GM23338 (cell line): ENCODE measurements around the gene SLC25A22. TPM values are rescaled to one million over a fixed set of nuclear protein-coding genes. Genes with fewer than 3 reads are reported as not detected.

Source experiments
- CTCF ChIP-seq, 2 experiments: fragments of 200-600 bp in 1 of 2; sonication (generic) in 1 of 2; conservative IDR thresholded peaks; 2 replicates each; pipeline versions ENCODE4 v1.5.1 to v1.6.1; 2016 to 2017; ENCODE audit warnings: antibody characterized with exemption in 2 of 2, low read depth in 2 of 2, mild to moderate bottlenecking in 2 of 2, moderate library complexity in 1 of 2
- EZH2phosphoT487 ChIP-seq: fragments of 200-600 bp; sonication (generic); IDR thresholded peaks from one replicate; pipeline ENCODE4 v1.8.1; 2018; ENCODE audit warnings: antibody characterized with exemption; ENCODE audit not compliant: unreplicated experiment
- NANOG ChIP-seq: IDR thresholded peaks from 2 replicates; pipeline ENCODE4 v1.6.1; 2016; ENCODE audit warnings: antibody characterized with exemption, borderline replicate concordance
- POLR2AphosphoS5 ChIP-seq: IDR thresholded peaks from 2 replicates; pipeline ENCODE4 v1.6.1; 2016; ENCODE audit warnings: antibody characterized with exemption, low read depth
- STAT1 ChIP-seq: IDR thresholded peaks from one replicate; pipeline ENCODE4 v1.6.1; 2016; ENCODE audit warnings: antibody characterized with exemption; ENCODE audit not compliant: unreplicated experiment
- ZNF114 ChIP-seq: fragments of 250-450 bp; sonication (Bioruptor Pico); IDR thresholded peaks from 2 replicates; pipeline ENCODE4 v1.5.0; 2020; ENCODE audit warnings: mild to moderate bottlenecking, moderate library complexity
- ZNF462 ChIP-seq: fragments of 250-450 bp; sonication (Bioruptor Pico); IDR thresholded peaks from 2 replicates; pipeline ENCODE4 v1.5.0; 2020; ENCODE audit warnings: mild to moderate bottlenecking, moderate library complexity
- polyA plus RNA-seq: library from polyadenylated mRNA; unstranded; fragments of >200 nt; fragmentation: Nextera tagmentation; extraction: Ambion mirVana; gene quantifications from 2 replicates; pipeline ENCODE4 v1.2.1, GENCODE V29; 2016
- total RNA-seq: library from RNA; depleted of rRNA; stranded (reverse); fragments of >200 nt; shearing (Covaris generic); gene quantifications from 2 replicates; pipeline ENCODE4 v1.2.3, GENCODE V29; 2014
- TF ChIP-seq, protein P1 (sequence below): IDR thresholded peaks from 2 replicates; pipeline ENCODE4 v1.6.1; 2016; ENCODE audit warnings: antibody characterized with exemption

The SLC25A22 gene
- total and polyA plus RNA-seq, 2 experiments from 2014 or later: 21.0 to 46.4 TPM

DNA sequence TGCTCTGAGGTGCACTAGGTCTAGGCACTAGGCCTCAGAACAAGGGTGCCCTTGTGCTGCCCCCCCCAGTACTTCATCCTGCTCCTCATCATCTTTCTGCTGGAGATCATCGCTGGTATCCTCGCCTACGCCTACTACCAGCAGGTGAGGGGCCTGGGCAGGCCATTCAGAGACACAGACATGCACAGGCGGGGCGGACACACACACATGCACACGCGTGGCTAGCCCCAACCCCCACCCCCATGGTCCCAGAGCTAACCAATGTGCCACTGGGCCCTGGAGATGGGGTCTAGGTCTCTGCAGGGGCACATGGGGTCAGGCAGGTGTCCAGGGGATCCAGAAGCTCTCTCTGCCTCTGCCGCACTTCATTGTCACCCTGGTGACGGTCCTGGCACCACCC is 38.6 kb upstream of the SLC25A22 start (continued):
- TF ChIP-seq ZNF462 (CRISPR knock-in tag) (no peak), ZNF114 (CRISPR knock-in tag) (no peak), EZH2phosphoT487 (no peak), CTCF (conservative IDR thresholded peaks at IDR 0.05; ENCODE audit: low read depth in 2 of 2) (no peak), POLR2AphosphoS5 (no peak), STAT1 (no peak), NANOG (no peak)
- TF ChIP-seq, protein P1, sequence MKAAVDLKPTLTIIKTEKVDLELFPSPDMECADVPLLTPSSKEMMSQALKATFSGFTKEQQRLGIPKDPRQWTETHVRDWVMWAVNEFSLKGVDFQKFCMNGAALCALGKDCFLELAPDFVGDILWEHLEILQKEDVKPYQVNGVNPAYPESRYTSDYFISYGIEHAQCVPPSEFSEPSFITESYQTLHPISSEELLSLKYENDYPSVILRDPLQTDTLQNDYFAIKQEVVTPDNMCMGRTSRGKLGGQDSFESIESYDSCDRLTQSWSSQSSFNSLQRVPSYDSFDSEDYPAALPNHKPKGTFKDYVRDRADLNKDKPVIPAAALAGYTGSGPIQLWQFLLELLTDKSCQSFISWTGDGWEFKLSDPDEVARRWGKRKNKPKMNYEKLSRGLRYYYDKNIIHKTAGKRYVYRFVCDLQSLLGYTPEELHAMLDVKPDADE: no peak
